Thoracic aorta (tissue), 2 donors: ENCODE data around the gene RIMOC1. TPM values are rescaled to one million over a fixed set of nuclear protein-coding genes. Genes with fewer than 3 reads are reported as not detected.

ENCODE experiments used
- ATAC-seq: fragments of 150-250 bp; one replicate; pipeline ENCODE4 v1.8.0; 2017; ENCODE audit warnings: low read depth; ENCODE audit not compliant: insufficient number of reproducible peaks, low FRiP score
- DNase-seq: peaks from one replicate; pipeline ENCODE4 v3.0.0-alpha.2; 2020; ENCODE audit warnings: low spot score
- H3K27ac ChIP-seq, 2 donors: fragments of 200-600 bp; sonication (generic); 1 replicate in 1 of 2; 2 replicates in 1 of 2; pipeline ENCODE4 v1.5.1; 2016; ENCODE audit warnings: mild to moderate bottlenecking in 2 of 2, moderate library complexity in 2 of 2
- H3K27me3 ChIP-seq: fragments of 200-600 bp; sonication (generic); replicated peaks from 2 replicates; pipeline ENCODE4 v1.6.0; 2016; ENCODE audit warnings: mild to moderate bottlenecking; ENCODE audit not compliant: insufficient read depth
- H3K36me3 ChIP-seq: fragments of 200-600 bp; sonication (generic); one replicate; pipeline ENCODE4 v1.5.1; 2016
- H3K4me1 ChIP-seq, 2 donors: fragments of 200-600 bp; sonication (generic); 1 replicate in 1 of 2; 2 replicates in 1 of 2; pipeline versions ENCODE4 v1.5.1 to v1.6.0; 2016; ENCODE audit warnings: low read depth in 2 of 2, mild to moderate bottlenecking in 1 of 2; ENCODE audit not compliant: control insufficient read depth in 1 of 2
- H3K4me3 ChIP-seq: fragments of 200-600 bp; sonication (generic); 2 replicates; pipeline ENCODE4 v1.5.1; 2016; ENCODE audit warnings: mild to moderate bottlenecking
- H3K9me3 ChIP-seq: fragments of 200-600 bp; sonication (generic); 2 replicates; pipeline ENCODE4 v1.5.1; 2016
- CTCF ChIP-seq: fragments of 200-600 bp; sonication (generic); IDR thresholded peaks from one replicate; pipeline ENCODE4 v1.5.1; 2019; ENCODE audit warnings: antibody characterized with exemption
- total RNA-seq, 2 donors: library from RNA; depleted of rRNA; stranded (reverse); fragments of >200 nt; gene quantifications; one replicate each; pipeline versions ENCODE4 v1.1.0 to v1.2.3, GENCODE V29; 2016

The RIMOC1 gene
- total RNA-seq, 2 donors from 2014 or later, result 14.1 to 22.9 TPM

GRCh38 chr5:41891066-41891707 is 13.0 kb upstream of the RIMOC1 start:
- no peak for TF ChIP-seq CTCF
- Histone ChIP-seq H3K27ac (no peak overlapping the region), H3K4me3 (no peak overlapping the region), H3K27me3 (no peaks in the 10 kb centered on the region), H3K36me3 (no peaks in the 10 kb centered on the region), H3K4me1 (no peaks in the 10 kb centered on the region), H3K9me3 (no peaks in the 10 kb centered on the region)
- ATAC-seq, result no peak
- no peak for DNase-seq

GRCh38 chr5:41892031-41892430 is 12.1 kb upstream of the RIMOC1 start:
- DNase-seq (no peak), ATAC-seq (no peak)
- Histone ChIP-seq H3K4me1 (no peaks in the 10 kb centered on the region), H3K27ac (no peak overlapping the region), H3K27me3 (no peaks in the 10 kb centered on the region), H3K36me3 (no peaks in the 10 kb centered on the region), H3K9me3 (no peaks in the 10 kb centered on the region), H3K4me3 (no peak overlapping the region)
- no peak for TF ChIP-seq CTCF

DNA sequence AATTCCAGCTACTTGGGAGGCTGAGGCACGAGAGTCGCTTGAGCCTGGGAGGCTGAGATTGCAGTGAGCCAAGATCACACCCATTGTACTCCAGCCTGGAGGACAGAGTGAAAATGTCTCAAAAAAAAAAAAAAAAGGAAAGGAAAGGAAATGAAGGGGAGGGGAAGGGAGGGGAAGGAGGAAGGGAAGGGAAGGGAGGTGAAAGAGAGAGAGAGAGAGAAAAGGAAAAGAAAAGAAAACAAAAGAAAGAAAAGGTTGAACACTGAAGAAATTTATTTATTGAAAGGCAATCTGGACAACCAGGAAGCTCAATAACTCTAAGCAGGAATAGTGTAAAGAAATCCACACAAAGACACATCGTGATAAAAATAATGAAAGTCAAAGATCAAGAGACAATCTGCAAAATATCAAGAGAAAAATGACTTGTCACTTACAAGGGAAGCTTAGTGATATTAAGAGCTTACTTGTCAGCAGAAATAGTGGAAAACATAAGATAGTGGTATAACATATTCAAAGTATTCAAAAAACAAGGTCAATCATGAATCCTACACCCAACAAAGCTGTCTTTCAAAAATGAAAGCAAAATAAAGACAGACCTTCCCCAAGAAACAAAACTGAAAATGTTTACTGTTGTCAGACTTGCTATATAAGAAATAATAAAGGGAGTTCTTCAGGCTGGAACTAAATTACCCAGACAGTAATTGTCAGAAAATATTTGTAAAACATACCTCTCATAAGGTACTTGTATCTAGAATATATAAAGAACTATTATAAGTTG is 10.9 kb upstream of the RIMOC1 start:
- no peak for DNase-seq
- TF ChIP-seq CTCF, result no peak
- no peaks in the 10 kb centered on the region for H3K4me1 ChIP-seq
- H3K36me3 ChIP-seq, result no peaks in the 10 kb centered on the region
- no peaks in the 10 kb centered on the region for H3K9me3 ChIP-seq
- H3K27me3 ChIP-seq, result no peaks in the 10 kb centered on the region
- no peak for ATAC-seq
- no peak overlapping the region for H3K4me3 ChIP-seq
- no peak overlapping the region for H3K27ac ChIP-seq

- no peak for TF ChIP-seq CTCF
- ATAC-seq, result no peak
- no peaks in the 10 kb centered on the region for H3K36me3 ChIP-seq
Measured at GRCh38 chr5:41896230-41896629, 7.9 kb upstream of the RIMOC1 start.

DNA sequence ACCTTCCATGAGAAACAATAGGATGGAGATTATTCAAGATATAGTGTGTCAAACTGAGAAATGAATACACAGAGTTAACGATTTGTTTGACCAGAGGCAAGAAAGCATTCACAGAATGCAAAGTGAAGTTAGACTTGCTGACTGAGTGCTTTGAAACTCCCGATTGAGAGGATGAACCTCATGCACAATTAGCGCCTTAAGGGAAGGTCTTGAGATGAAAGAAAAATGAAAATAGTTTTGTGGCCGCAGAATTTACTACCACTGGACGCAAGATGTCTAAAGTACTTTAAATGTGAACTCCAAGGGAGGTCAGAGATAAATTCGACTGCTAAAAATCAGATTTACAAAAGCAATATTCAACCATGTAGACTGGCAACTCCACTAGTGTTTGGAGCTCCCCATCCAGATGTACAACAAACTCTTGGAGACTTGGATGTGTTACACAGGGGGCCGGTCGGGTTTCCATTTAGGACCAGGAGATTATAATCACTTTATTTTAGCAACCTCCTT is 707 bp upstream of the RIMOC1 start:
- Histone ChIP-seq H3K4me3 (peak overlapping the region; percentile 77), H3K36me3 (peaks cover 9% of the 10 kb centered on the region), H3K27me3 (no peaks in the 10 kb centered on the region), H3K9me3 (no peaks in the 10 kb centered on the region), H3K27ac (peak overlapping the region; percentile 90 to 97), H3K4me1 (peaks cover 10 to 18% of the 10 kb centered on the region in 2 donors)
- ATAC-seq (no peak), DNase-seq (no peak)
- no peak for TF ChIP-seq CTCF

More at GRCh38 chr5:41896230-41896629, 7.9 kb upstream of the RIMOC1 start:
- DNase-seq, result no peak
- Histone ChIP-seq H3K4me3 (no peak overlapping the region), H3K27me3 (no peaks in the 10 kb centered on the region), H3K4me1 (no peaks in the 10 kb centered on the region), H3K27ac (no peak overlapping the region), H3K9me3 (no peaks in the 10 kb centered on the region)
